H9 (cell line): ENCODE results near the gene CSNK2A2. TPM values are rescaled to one million over a fixed set of nuclear protein-coding genes. Genes with fewer than 3 reads are reported as not detected.

ENCODE experiments used
- DNase-seq: peaks from one replicate; pipeline ENCODE4 v3.0.0-alpha.2; 2017
- H2AFZ ChIP-seq: one replicate; pipeline ENCODE4 v1.6.1; 2013; ENCODE audit warnings: mild to moderate bottlenecking, low read length, control low read depth, moderate library complexity
- H2AK5ac ChIP-seq: 2 replicates; pipeline ENCODE4 v1.6.1; 2013; ENCODE audit warnings: low read length, control low read depth, mixed read lengths; ENCODE audit not compliant: insufficient read length
- H2BK120ac ChIP-seq: one replicate; pipeline ENCODE4 v1.6.1; 2013; ENCODE audit warnings: low read depth, mild to moderate bottlenecking, low read length, control low read depth, inconsistent platforms; ENCODE audit not compliant: poor library complexity, severe bottlenecking
- H2BK12ac ChIP-seq: 2 replicates; pipeline ENCODE4 v1.6.1; 2013; ENCODE audit warnings: low read length, control low read depth, mixed read lengths, low read depth; ENCODE audit not compliant: insufficient read length
- H2BK15ac ChIP-seq: 2 replicates; pipeline ENCODE4 v1.6.1; 2013; ENCODE audit warnings: low read depth, low read length, control low read depth
- H2BK20ac ChIP-seq: one replicate; pipeline ENCODE4 v1.6.1; 2013; ENCODE audit warnings: low read depth, mild to moderate bottlenecking, low read length, control low read depth, inconsistent platforms; ENCODE audit not compliant: poor library complexity, severe bottlenecking
- H2BK5ac ChIP-seq: 2 replicates; pipeline ENCODE4 v1.6.1; 2013; ENCODE audit warnings: low read length, control low read depth, mixed read lengths; ENCODE audit not compliant: insufficient read length
- H3K14ac ChIP-seq: 2 replicates; pipeline ENCODE4 v1.6.1; 2013; ENCODE audit warnings: low read length, control low read depth; ENCODE audit not compliant: insufficient read depth
- H3K18ac ChIP-seq: 2 replicates; pipeline ENCODE4 v1.6.1; 2013; ENCODE audit warnings: low read depth, mild to moderate bottlenecking, mixed read lengths, low read length, control low read depth; ENCODE audit not compliant: insufficient read length
- H3K23ac ChIP-seq: 2 replicates; pipeline ENCODE4 v1.6.1; 2013; ENCODE audit warnings: low read length, control low read depth, mixed read lengths, low read depth; ENCODE audit not compliant: insufficient read length
- H3K23me2 ChIP-seq: 2 replicates; pipeline ENCODE4 v1.6.1; 2013; ENCODE audit warnings: low read depth, mild to moderate bottlenecking, mixed read lengths, low read length, control low read depth; ENCODE audit not compliant: insufficient read length, poor library complexity, severe bottlenecking
- H3K27ac ChIP-seq: 2 replicates; pipeline ENCODE4 v1.5.1; 2013; ENCODE audit warnings: low read length, control low read depth, mixed read lengths, low read depth; ENCODE audit not compliant: insufficient read length
- H3K27me3 ChIP-seq: 2 replicates; pipeline ENCODE4 v1.6.1; 2013; ENCODE audit warnings: low read length, control low read depth, inconsistent platforms; ENCODE audit not compliant: insufficient read depth
- H3K4ac ChIP-seq: 2 replicates; pipeline ENCODE4 v1.6.1; 2013; ENCODE audit warnings: low read depth, mild to moderate bottlenecking, control low read depth, inconsistent platforms, low read length, moderate library complexity
- H3K4me1 ChIP-seq: 2 replicates; pipeline ENCODE4 v1.6.1; 2013; ENCODE audit warnings: low read length, control low read depth, inconsistent platforms; ENCODE audit not compliant: insufficient read depth
- H3K4me2 ChIP-seq: 2 replicates; pipeline ENCODE4 v1.6.1; 2013; ENCODE audit warnings: low read length, control low read depth, mixed read lengths; ENCODE audit not compliant: insufficient read length, insufficient read depth
- H3K56ac ChIP-seq: 2 replicates; pipeline ENCODE4 v1.6.1; 2013; ENCODE audit warnings: low read depth, mild to moderate bottlenecking, mixed read lengths, low read length, control low read depth; ENCODE audit not compliant: insufficient read length
- H3K79me1 ChIP-seq: 2 replicates; pipeline ENCODE4 v1.6.1; 2013; ENCODE audit warnings: low read depth, mild to moderate bottlenecking, moderate library complexity, low read length, control low read depth, inconsistent platforms; ENCODE audit not compliant: insufficient read depth, poor library complexity, severe bottlenecking
- H3K79me2 ChIP-seq: 2 replicates; pipeline ENCODE4 v1.6.1; 2013; ENCODE audit warnings: low read length, control low read depth, inconsistent platforms; ENCODE audit not compliant: insufficient read depth
- H3K9ac ChIP-seq: 2 replicates; pipeline ENCODE4 v1.6.1; 2013; ENCODE audit warnings: low read length, control low read depth, mixed read lengths; ENCODE audit not compliant: insufficient read length; ENCODE audit errors: extremely low read depth
- H3K9me3 ChIP-seq: one replicate; pipeline ENCODE4 v1.6.1; 2013; ENCODE audit warnings: low read depth, low read length, inconsistent platforms; ENCODE audit not compliant: control insufficient read depth
- H3T11ph ChIP-seq: one replicate; pipeline ENCODE4 v1.6.1; 2013; ENCODE audit warnings: mild to moderate bottlenecking, low read length, control low read depth, inconsistent platforms
- H4K20me1 ChIP-seq: one replicate; pipeline ENCODE4 v1.6.1; 2013; ENCODE audit not compliant: control insufficient read depth, insufficient read length, insufficient read depth
- H4K5ac ChIP-seq: 2 replicates; pipeline ENCODE4 v1.6.1; 2013; ENCODE audit warnings: low read depth, mild to moderate bottlenecking, mixed read lengths, low read length, control low read depth; ENCODE audit not compliant: insufficient read length
- H4K8ac ChIP-seq: replicated peaks from 2 replicates; pipeline ENCODE4 v1.6.1; 2013; ENCODE audit warnings: low read length, control low read depth, mixed read lengths, low read depth; ENCODE audit not compliant: insufficient read length
- H4K91ac ChIP-seq: 2 replicates; pipeline ENCODE4 v1.6.1; 2013; ENCODE audit warnings: low read depth, mild to moderate bottlenecking, moderate library complexity, mixed read lengths, low read length, control low read depth; ENCODE audit not compliant: insufficient read length
- H3K27ac Mint-ChIP-seq, 3 experiments: 2 replicates in 2 of 3; 3 replicates in 1 of 3; pipeline ENCODE4 v1.8.0; 2020 to 2021; ENCODE audit warnings: mixed read lengths in 3 of 3, mild to moderate bottlenecking in 1 of 3, moderate library complexity in 1 of 3
- H3K27me3 Mint-ChIP-seq: 2 replicates; pipeline ENCODE4 v1.8.0; 2021; ENCODE audit warnings: low read depth, mild to moderate bottlenecking, moderate library complexity, mixed read lengths
- H3K36me3 Mint-ChIP-seq, 3 experiments: 2 replicates in 2 of 3; 3 replicates in 1 of 3; pipeline ENCODE4 v1.8.0; 2020 to 2021; ENCODE audit warnings: low read depth in 3 of 3, mixed read lengths in 3 of 3; ENCODE audit not compliant: insufficient read depth in 1 of 3
- H3K4me1 Mint-ChIP-seq, 2 experiments: 2 replicates each; pipeline ENCODE4 v1.8.0; 2020; ENCODE audit warnings: mixed read lengths in 2 of 2
- H3K4me3 Mint-ChIP-seq, 2 experiments: 2 replicates in 1 of 2; 3 replicates in 1 of 2; pipeline ENCODE4 v1.8.0; 2020 to 2021; ENCODE audit warnings: mild to moderate bottlenecking in 2 of 2, mixed read lengths in 2 of 2, moderate library complexity in 1 of 2
- H3K9me3 Mint-ChIP-seq, 2 experiments: 2 replicates in 1 of 2; 3 replicates in 1 of 2; pipeline ENCODE4 v1.8.0; 2020; ENCODE audit warnings: mild to moderate bottlenecking in 2 of 2, mixed read lengths in 2 of 2, moderate library complexity in 1 of 2
- WGBS: extraction: QIAGEN DNeasy Blood & Tissue Kit; methylation state at CpG from one replicate; pipeline ENCODE4 v1.1.7; 2013; ENCODE audit warnings: missing lambda C conversion rate, low lambda C conversion rate, mixed read lengths; ENCODE audit not compliant: insufficient read length; ENCODE audit errors: extremely low coverage; 5-methylcytosine and 5-hydroxymethylcytosine counted together
- total RNA-seq: library from RNA; stranded (reverse); gene quantifications from 2 replicates; pipeline ENCODE4 v1.2.1, GENCODE V29; 2021
- TF ChIP-seq, protein P1 (sequence below): fragments of 200-600 bp; sonication (generic); conservative IDR thresholded peaks from 3 replicates; pipeline ENCODE4 v1.8.0; 2021; ENCODE audit warnings: antibody characterized with exemption, mild to moderate bottlenecking

Gene CSNK2A2
- total RNA-seq, 1 experiment from 2014 or later: 134 TPM

DNA sequence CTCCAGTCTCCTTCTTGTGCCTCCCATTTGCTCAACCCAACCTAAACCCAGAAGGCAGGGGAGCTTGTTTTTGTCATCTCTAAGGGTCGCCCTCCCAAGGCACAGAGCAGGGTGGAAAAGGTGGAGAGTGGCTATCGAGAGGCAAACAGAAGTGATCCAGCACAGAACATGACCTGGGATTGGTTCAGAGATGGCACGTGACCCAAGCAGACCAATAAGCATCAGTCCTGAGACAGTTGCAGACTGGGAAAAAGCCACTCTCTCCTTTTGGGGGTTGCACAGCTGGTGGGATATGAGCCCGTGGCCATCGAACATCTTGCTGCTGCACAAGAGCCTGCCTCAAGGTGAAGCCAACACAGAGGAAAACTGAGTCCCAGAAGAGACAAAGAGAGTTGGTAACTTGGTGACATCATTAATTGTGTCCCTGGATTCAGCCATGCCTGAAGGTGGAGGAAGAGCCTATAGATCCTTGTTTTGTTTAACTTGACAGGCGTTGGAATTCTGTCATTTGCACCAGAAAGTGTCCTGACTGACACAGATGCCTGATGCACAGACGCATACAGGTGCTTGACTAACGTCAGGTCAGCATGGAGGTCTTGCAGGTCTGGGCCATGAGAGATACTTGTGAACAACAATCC lies 28.2 kb upstream of the CSNK2A2 start:
- WGBS: no CpG with 5 or more reads among the region's 8 CpGs
- no peak overlapping the region for H3K56ac ChIP-seq
- H2AFZ ChIP-seq: no peak overlapping the region
- H3K23ac ChIP-seq: no peak overlapping the region
- no peaks in the 10 kb centered on the region for H4K20me1 ChIP-seq
- Mint-ChIP-seq H3K9me3 (no peaks in the 10 kb centered on the region), H3K4me3 (no peak overlapping the region), H3K27me3 (peaks cover 15% of the 10 kb centered on the region), H3K4me1 (peaks cover 11 to 13% of the 10 kb centered on the region in 2 experiments), H3K36me3 (no peaks in the 10 kb centered on the region; a peak in 1 of 7 replicates), H3K27ac (no peak overlapping the region)
- H3K9me3 ChIP-seq: no peaks in the 10 kb centered on the region
- no peak overlapping the region for H4K5ac ChIP-seq
- H3K4me2 ChIP-seq: no peak overlapping the region
- H4K91ac ChIP-seq: no peak overlapping the region
- H3K79me1 ChIP-seq: no peaks in the 10 kb centered on the region
- no peaks in the 10 kb centered on the region for H3K79me2 ChIP-seq
- H3K23me2 ChIP-seq: no peaks in the 10 kb centered on the region
- H2BK20ac ChIP-seq: no peak overlapping the region
- DNase-seq: no peak
- H3K4me1 ChIP-seq: peaks cover 4% of the 10 kb centered on the region; the same call in 1 of the 2 replicates
- H3T11ph ChIP-seq: no peak overlapping the region
- no peak overlapping the region for H2BK120ac ChIP-seq
- H2BK12ac ChIP-seq: no peak overlapping the region
- H3K4ac ChIP-seq: no peak overlapping the region
- no peak overlapping the region for H3K14ac ChIP-seq
- no peak overlapping the region for H4K8ac ChIP-seq
- no peaks in the 10 kb centered on the region for H3K27me3 ChIP-seq
- TF ChIP-seq, protein P1, sequence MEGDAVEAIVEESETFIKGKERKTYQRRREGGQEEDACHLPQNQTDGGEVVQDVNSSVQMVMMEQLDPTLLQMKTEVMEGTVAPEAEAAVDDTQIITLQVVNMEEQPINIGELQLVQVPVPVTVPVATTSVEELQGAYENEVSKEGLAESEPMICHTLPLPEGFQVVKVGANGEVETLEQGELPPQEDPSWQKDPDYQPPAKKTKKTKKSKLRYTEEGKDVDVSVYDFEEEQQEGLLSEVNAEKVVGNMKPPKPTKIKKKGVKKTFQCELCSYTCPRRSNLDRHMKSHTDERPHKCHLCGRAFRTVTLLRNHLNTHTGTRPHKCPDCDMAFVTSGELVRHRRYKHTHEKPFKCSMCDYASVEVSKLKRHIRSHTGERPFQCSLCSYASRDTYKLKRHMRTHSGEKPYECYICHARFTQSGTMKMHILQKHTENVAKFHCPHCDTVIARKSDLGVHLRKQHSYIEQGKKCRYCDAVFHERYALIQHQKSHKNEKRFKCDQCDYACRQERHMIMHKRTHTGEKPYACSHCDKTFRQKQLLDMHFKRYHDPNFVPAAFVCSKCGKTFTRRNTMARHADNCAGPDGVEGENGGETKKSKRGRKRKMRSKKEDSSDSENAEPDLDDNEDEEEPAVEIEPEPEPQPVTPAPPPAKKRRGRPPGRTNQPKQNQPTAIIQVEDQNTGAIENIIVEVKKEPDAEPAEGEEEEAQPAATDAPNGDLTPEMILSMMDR: no peak
- no peak overlapping the region for H2AK5ac ChIP-seq
- no peak overlapping the region for H2BK5ac ChIP-seq
- no peak overlapping the region for H2BK15ac ChIP-seq
- H3K18ac ChIP-seq: no peak overlapping the region
- no peak overlapping the region for H3K27ac ChIP-seq
- H3K9ac ChIP-seq: no peak overlapping the region
